HEK293 (cell line): ENCODE results near the gene MARK4.

Experiments used
- CTCF ChIA-PET: fragments of 350-600 bp; formaldehyde crosslinking; extraction: SDS; loops from one replicate; lab custom pipeline; 2021; ENCODE audit warnings: antibody characterized with exemption; lab: Yijun Ruan, JAX
- POLR2A ChIA-PET: fragments of 300-600 bp; formaldehyde crosslinking; extraction: SDS; loops from one replicate; lab custom pipeline; 2020; ENCODE audit warnings: antibody characterized with exemption, inconsistent platforms; lab: Yijun Ruan, JAX
- H3K27ac ChIP-seq: fragments of 200-500 bp; sonication (Bioruptor generic); 2 replicates; pipeline ENCODE4 v1.5.1; 2014; ENCODE audit warnings: low read depth, low read length, control low read depth, inconsistent platforms; ENCODE audit errors: extremely low read depth
- H3K36me3 ChIP-seq, 2 experiments: fragments of 200-500 bp in 1 of 2; sonication (Bioruptor generic) in 1 of 2; 1 replicate in 1 of 2; 2 replicates in 1 of 2; pipeline ENCODE4 v1.5.1; 2014 to 2017; ENCODE audit warnings: inconsistent platforms in 2 of 2, low read length in 2 of 2; ENCODE audit not compliant: control insufficient read depth in 2 of 2, insufficient read depth in 1 of 2
- H3K4me1 ChIP-seq: fragments of 200-500 bp; sonication (Bioruptor generic); 2 replicates; pipeline ENCODE4 v1.5.1; 2014; ENCODE audit warnings: mild to moderate bottlenecking, low read length, inconsistent platforms; ENCODE audit not compliant: control insufficient read depth, insufficient read depth
- H3K4me3 ChIP-seq: 2 replicates; pipeline ENCODE4 v1.5.1; 2011; ENCODE audit warnings: low read depth, mild to moderate bottlenecking, control low read depth, low read length, moderate library complexity
- H3K9me3 ChIP-seq: fragments of 200-500 bp; sonication (Bioruptor generic); 2 replicates; pipeline ENCODE4 v1.5.1; 2014; ENCODE audit warnings: low read depth, low read length, inconsistent platforms; ENCODE audit not compliant: control insufficient read depth, insufficient read depth
- BCL11B ChIP-seq: fragments of 450-650 bp; formaldehyde crosslinking; IDR thresholded peaks from 2 replicates; pipeline ENCODE4 v1.5.1; 2016; ENCODE audit warnings: low read depth, missing biosample characterization, missing genetic modification characterization
- MEIS1 ChIP-seq: sonication (generic); formaldehyde crosslinking; IDR thresholded peaks from 2 replicates; pipeline ENCODE4 v1.8.1; 2022; ENCODE audit warnings: missing genetic modification reagents, mild to moderate bottlenecking, borderline replicate concordance
- SETDB1 ChIP-seq: IDR thresholded peaks from one replicate; pipeline ENCODE4 v1.6.1; 2017; ENCODE audit warnings: mild to moderate bottlenecking, low read length, moderate library complexity, mixed read lengths; ENCODE audit not compliant: insufficient read length
- SP7 ChIP-seq: fragments of 450-650 bp; formaldehyde crosslinking; IDR thresholded peaks from 2 replicates; pipeline ENCODE4 v1.5.1; 2016; ENCODE audit warnings: missing biosample characterization, missing genetic modification characterization
- YY1 ChIP-seq: fragments of 450-650 bp; formaldehyde crosslinking; IDR thresholded peaks from 2 replicates; pipeline ENCODE4 v1.5.1; 2018; ENCODE audit warnings: missing biosample characterization, missing genetic modification characterization
- ZFP37 ChIP-seq: fragments of 450-650 bp; formaldehyde crosslinking; IDR thresholded peaks from 2 replicates; pipeline ENCODE4 v1.5.1; 2016; ENCODE audit warnings: missing biosample characterization, missing genetic modification characterization
- ZNF211 ChIP-seq: fragments of 450-650 bp; formaldehyde crosslinking; IDR thresholded peaks from 2 replicates; pipeline ENCODE4 v1.5.1; 2016; ENCODE audit warnings: low read depth, missing biosample characterization, missing genetic modification characterization
- ZNF37A ChIP-seq: fragments of 450-650 bp; IDR thresholded peaks from 2 replicates; pipeline ENCODE4 v1.5.1; 2018; ENCODE audit warnings: missing biosample characterization, missing genetic modification characterization
- ZNF549 ChIP-seq: fragments of 450-650 bp; IDR thresholded peaks from 2 replicates; pipeline ENCODE4 v1.5.1; 2018; ENCODE audit warnings: missing biosample characterization, missing genetic modification characterization, mild to moderate bottlenecking, inconsistent platforms, moderate library complexity
- ZNF623 ChIP-seq: fragments of 450-650 bp; formaldehyde crosslinking; IDR thresholded peaks from 2 replicates; pipeline ENCODE4 v1.5.1; 2016; ENCODE audit warnings: missing biosample characterization, missing genetic modification characterization
- ZNF629 ChIP-seq: fragments of 450-650 bp; formaldehyde crosslinking; IDR thresholded peaks from 2 replicates; pipeline ENCODE4 v1.5.1; 2017; ENCODE audit warnings: missing biosample characterization, missing genetic modification characterization
- ZNF670 ChIP-seq: fragments of 450-650 bp; formaldehyde crosslinking; IDR thresholded peaks from 2 replicates; pipeline ENCODE4 v1.5.1; 2016; ENCODE audit warnings: missing biosample characterization, missing genetic modification characterization, low read depth
- ZSCAN30 ChIP-seq: fragments of 450-650 bp; IDR thresholded peaks from 2 replicates; pipeline ENCODE4 v1.5.1; 2018; ENCODE audit warnings: missing biosample characterization, mild to moderate bottlenecking, missing genetic modification characterization, moderate library complexity
- TF ChIP-seq, protein P1 (sequence below): fragments of 450-650 bp; formaldehyde crosslinking; IDR thresholded peaks from 2 replicates; pipeline ENCODE4 v1.5.1; 2016; ENCODE audit warnings: missing biosample characterization, missing genetic modification characterization
- TF ChIP-seq, protein P2 (sequence below): fragments of 450-650 bp; formaldehyde crosslinking; IDR thresholded peaks from 2 replicates; pipeline ENCODE4 v1.5.1; 2017; ENCODE audit warnings: missing biosample characterization, missing genetic modification characterization
- TF ChIP-seq, protein P3 (sequence below): fragments of 450-650 bp; formaldehyde crosslinking; IDR thresholded peaks from 2 replicates; pipeline ENCODE4 v1.5.1; 2016; ENCODE audit warnings: missing biosample characterization, missing genetic modification characterization
- TF ChIP-seq, protein P4 (sequence below): fragments of 450-650 bp; formaldehyde crosslinking; IDR thresholded peaks from 2 replicates; pipeline ENCODE4 v1.5.1; 2016; ENCODE audit warnings: missing biosample characterization, missing genetic modification characterization

Gene MARK4

DNA sequence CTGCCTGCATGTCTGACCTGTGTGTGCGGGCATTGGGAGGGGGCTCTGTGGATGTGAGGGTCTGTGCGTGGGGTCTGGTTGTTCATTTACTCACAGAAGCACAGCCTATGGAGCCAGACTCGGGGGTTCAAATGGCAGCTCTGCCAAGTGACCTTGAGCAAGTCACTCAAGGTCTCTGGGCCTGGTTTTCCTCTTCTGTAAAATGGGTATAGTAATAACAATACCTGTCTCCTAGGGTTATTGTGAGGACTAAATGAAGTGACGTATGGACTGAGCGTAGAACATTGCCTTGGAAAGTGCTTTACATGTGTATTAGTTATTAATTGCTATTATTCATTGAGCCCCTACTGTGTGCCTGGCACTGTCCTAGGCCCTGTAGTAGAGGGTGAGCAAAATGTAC, 47.2 kb downstream of the MARK4 start (continued):
- TF ChIP-seq, protein P1, sequence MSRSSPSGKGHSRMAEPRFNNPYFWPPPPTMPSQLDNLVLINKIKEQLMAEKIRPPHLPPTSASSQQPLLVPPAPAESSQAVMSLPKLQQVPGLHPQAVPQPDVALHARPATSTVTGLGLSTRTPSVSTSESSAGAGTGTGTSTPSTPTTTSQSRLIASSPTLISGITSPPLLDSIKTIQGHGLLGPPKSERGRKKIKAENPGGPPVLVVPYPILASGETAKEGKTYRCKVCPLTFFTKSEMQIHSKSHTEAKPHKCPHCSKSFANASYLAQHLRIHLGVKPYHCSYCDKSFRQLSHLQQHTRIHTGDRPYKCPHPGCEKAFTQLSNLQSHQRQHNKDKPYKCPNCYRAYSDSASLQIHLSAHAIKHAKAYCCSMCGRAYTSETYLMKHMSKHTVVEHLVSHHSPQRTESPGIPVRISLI (tag by site-specific recombination), result no peak
- no peak for TF ChIP-seq ZNF37A

DNA sequence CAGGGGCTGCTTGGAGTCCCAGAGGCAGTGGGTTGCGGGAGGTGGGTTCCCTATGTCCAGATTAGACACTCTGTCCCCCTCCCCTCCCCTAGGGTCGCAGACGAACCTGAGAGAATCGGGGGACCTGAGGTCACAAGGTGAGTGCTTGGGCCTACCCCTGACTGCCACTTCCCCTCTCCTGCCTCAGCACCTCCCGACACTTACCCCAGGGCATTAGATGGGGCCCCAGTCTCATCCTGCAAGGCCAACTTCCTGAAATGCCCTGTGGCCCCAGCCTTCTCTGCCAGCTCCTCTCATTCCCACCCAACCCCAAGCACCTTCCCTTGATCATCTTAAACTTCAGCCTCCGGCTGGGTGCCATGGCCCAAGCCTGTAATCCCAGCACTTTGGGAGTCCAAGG, 48.6 kb downstream of the MARK4 start:
- Histone ChIP-seq H3K4me1 (no peaks in the 10 kb centered on the region), H3K4me3 (no peak overlapping the region), H3K27ac (0 out of 2 replicates have a peak overlapping the region, but pooled peaks have one; percentile 3), H3K9me3 (no peaks in the 10 kb centered on the region), H3K36me3 (peaks cover 23 to 60% of the 10 kb centered on the region in 2 experiments)
- TF ChIP-seq ZNF670 (tag by site-specific recombination), result no peak
- TF ChIP-seq SP7, result no peak
- TF ChIP-seq SETDB1, result no peak
- no peak for TF ChIP-seq MEIS1 (CRISPR knock-in tag)
- no peak for TF ChIP-seq YY1 (tag by site-specific recombination)
- TF ChIP-seq ZNF211 (tag by site-specific recombination), result no peak
- TF ChIP-seq, protein P2, sequence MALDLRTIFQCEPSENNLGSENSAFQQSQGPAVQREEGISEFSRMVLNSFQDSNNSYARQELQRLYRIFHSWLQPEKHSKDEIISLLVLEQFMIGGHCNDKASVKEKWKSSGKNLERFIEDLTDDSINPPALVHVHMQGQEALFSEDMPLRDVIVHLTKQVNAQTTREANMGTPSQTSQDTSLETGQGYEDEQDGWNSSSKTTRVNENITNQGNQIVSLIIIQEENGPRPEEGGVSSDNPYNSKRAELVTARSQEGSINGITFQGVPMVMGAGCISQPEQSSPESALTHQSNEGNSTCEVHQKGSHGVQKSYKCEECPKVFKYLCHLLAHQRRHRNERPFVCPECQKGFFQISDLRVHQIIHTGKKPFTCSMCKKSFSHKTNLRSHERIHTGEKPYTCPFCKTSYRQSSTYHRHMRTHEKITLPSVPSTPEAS, result no peak
- TF ChIP-seq, protein P3, sequence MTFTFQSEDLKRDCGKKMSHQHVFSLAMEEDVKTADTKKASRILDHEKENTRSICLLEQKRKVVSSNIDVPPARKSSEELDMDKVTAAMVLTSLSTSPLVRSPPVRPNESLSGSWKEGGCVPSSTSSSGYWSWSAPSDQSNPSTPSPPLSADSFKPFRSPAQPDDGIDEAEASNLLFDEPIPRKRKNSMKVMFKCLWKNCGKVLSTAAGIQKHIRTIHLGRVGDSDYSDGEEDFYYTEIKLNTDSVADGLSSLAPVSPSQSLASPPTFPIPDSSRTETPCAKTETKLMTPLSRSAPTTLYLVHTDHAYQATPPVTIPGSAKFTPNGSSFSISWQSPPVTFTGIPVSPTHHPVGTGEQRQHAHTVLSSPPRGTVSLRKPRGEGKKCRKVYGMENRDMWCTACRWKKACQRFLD, result no peak
- TF ChIP-seq ZSCAN30 (tag by site-specific recombination), result no peak
- TF ChIP-seq, protein P4, sequence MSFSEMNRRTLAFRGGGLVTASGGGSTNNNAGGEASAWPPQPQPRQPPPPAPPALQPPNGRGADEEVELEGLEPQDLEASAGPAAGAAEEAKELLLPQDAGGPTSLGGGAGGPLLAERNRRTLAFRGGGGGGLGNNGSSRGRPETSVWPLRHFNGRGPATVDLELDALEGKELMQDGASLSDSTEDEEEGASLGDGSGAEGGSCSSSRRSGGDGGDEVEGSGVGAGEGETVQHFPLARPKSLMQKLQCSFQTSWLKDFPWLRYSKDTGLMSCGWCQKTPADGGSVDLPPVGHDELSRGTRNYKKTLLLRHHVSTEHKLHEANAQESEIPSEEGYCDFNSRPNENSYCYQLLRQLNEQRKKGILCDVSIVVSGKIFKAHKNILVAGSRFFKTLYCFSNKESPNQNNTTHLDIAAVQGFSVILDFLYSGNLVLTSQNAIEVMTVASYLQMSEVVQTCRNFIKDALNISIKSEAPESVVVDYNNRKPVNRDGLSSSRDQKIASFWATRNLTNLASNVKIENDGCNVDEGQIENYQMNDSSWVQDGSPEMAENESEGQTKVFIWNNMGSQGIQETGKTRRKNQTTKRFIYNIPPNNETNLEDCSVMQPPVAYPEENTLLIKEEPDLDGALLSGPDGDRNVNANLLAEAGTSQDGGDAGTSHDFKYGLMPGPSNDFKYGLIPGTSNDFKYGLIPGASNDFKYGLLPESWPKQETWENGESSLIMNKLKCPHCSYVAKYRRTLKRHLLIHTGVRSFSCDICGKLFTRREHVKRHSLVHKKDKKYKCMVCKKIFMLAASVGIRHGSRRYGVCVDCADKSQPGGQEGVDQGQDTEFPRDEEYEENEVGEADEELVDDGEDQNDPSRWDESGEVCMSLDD, result no peak
- no peak for TF ChIP-seq ZNF549 (tag by site-specific recombination)
- no peak for TF ChIP-seq BCL11B (tag by site-specific recombination)
- no peak for TF ChIP-seq ZNF623
- no peak for TF ChIP-seq ZFP37 (tag by site-specific recombination)
- CTCF ChIA-PET, result no interaction called here
- POLR2A ChIA-PET, result interaction anchor here (0.6 kb wide), 1 partner anchor 14 kb away, joined by 4 read pairs; no protein-coding TSS in a partner anchor

DNA sequence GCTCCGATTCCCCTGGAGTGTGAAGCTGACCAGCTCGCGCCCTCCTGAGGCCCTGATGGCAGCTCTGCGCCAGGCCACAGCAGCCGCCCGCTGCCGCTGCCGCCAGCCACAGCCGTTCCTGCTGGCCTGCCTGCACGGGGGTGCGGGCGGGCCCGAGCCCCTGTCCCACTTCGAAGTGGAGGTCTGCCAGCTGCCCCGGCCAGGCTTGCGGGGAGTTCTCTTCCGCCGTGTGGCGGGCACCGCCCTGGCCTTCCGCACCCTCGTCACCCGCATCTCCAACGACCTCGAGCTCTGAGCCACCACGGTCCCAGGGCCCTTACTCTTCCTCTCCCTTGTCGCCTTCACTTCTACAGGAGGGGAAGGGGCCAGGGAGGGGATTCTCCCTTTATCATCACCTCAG, 51.3 kb downstream of the MARK4 start:
- Histone ChIP-seq H3K4me1 (no peaks in the 10 kb centered on the region), H3K4me3 (no peak overlapping the region), H3K27ac (no peak overlapping the region), H3K9me3 (no peaks in the 10 kb centered on the region), H3K36me3 (peaks cover 14 to 37% of the 10 kb centered on the region in 2 experiments; a peak in 2 of 3 replicates)
- ChIA-PET POLR2A (no interaction called here), CTCF (no interaction called here)
- no peak for TF ChIP-seq ZNF629 (tag by site-specific recombination)
